ENCODE results near the gene HERC2.
"Not testable (repeated sequence)": the region's sequence is repeated elsewhere in the genome, so short reads cannot be mapped to it uniquely, and the experiment has no call there.

HERC2 gene

DNA sequence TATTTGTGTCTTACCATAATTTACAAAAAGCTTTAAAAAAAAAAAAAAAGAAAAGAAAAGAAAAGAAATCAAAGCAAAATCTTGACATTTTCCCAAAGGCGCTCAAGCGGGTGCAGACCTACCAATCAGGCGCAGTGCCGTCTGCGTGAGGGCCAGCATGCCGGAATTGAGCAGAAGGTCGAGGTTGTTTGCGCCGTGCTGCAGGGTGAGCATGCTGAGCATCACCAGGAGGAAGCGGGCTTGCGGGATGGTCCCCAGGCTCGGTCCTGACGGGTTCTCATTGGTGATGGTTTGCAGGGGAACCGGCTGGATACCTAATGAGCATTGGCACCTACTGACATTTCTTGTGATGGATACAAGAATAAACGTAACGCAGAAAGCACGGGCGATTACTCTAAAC, 93.9 kb downstream of the HERC2 start:
- Histone ChIP-seq H2AFZ (ENCODE audit: low read depth) (no peak overlapping the region), H3K27me3 (ENCODE audit: insufficient read depth, low read depth) (no peaks in the 10 kb centered on the region), H3K4me2 (no peak overlapping the region), H3K27ac (no peak overlapping the region), H3K9ac (no peak overlapping the region), H3K36me3 (ENCODE audit: insufficient read depth) (no peaks in the 10 kb centered on the region), H3K4me3 (IDR thresholded peaks at IDR 0.05; ENCODE audit: insufficient read depth, low read depth, low read length) (no peak overlapping the region), H3K79me2 (ENCODE audit: insufficient read depth, low read depth) (no peaks in the 10 kb centered on the region), H3K4me1 (ENCODE audit: low read depth, poor library complexity, severe bottlenecking) (no peaks in the 10 kb centered on the region), H4K20me1 (ENCODE audit: insufficient read depth) (no peaks in the 10 kb centered on the region)
- TF ChIP-seq, protein P1, sequence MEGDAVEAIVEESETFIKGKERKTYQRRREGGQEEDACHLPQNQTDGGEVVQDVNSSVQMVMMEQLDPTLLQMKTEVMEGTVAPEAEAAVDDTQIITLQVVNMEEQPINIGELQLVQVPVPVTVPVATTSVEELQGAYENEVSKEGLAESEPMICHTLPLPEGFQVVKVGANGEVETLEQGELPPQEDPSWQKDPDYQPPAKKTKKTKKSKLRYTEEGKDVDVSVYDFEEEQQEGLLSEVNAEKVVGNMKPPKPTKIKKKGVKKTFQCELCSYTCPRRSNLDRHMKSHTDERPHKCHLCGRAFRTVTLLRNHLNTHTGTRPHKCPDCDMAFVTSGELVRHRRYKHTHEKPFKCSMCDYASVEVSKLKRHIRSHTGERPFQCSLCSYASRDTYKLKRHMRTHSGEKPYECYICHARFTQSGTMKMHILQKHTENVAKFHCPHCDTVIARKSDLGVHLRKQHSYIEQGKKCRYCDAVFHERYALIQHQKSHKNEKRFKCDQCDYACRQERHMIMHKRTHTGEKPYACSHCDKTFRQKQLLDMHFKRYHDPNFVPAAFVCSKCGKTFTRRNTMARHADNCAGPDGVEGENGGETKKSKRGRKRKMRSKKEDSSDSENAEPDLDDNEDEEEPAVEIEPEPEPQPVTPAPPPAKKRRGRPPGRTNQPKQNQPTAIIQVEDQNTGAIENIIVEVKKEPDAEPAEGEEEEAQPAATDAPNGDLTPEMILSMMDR (conservative IDR thresholded peaks at IDR 0.05; ENCODE audit: low read depth, low read length): no peak

DNA sequence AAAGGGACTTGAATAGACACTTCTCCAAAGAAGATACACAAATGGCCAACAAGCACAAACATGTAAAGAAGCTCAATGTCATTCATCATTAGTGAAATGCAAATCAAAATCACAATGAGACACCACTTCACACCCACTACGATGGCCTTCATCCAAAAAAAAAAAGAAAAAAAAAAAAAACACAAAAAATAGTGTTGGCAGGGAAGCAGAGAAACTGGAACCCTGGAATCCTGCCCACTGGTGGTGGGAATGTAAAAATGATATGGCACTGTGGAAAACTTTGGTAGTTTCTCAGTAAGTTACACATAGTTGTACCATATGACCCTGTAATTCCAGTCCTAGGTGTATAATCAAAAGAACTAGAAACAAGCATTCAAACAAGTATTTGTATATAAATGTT, 94.7 kb downstream of the HERC2 start:
- TF ChIP-seq, protein P1 (conservative IDR thresholded peaks at IDR 0.05; ENCODE audit: low read depth, low read length): peak; percentile 32; the same call in 1 of the 2 replicates
- not testable (repeated sequence) for H4K20me1 ChIP-seq (ENCODE audit: insufficient read depth); H3K27ac ChIP-seq; H3K4me1 ChIP-seq (ENCODE audit: low read depth, poor library complexity, severe bottlenecking); H3K27me3 ChIP-seq (ENCODE audit: insufficient read depth, low read depth); H3K36me3 ChIP-seq (ENCODE audit: insufficient read depth); H3K4me2 ChIP-seq; H3K4me3 ChIP-seq (IDR thresholded peaks at IDR 0.05; ENCODE audit: insufficient read depth, low read depth, low read length); H3K79me2 ChIP-seq (ENCODE audit: insufficient read depth, low read depth); H3K9ac ChIP-seq; H2AFZ ChIP-seq (ENCODE audit: low read depth)

DNA sequence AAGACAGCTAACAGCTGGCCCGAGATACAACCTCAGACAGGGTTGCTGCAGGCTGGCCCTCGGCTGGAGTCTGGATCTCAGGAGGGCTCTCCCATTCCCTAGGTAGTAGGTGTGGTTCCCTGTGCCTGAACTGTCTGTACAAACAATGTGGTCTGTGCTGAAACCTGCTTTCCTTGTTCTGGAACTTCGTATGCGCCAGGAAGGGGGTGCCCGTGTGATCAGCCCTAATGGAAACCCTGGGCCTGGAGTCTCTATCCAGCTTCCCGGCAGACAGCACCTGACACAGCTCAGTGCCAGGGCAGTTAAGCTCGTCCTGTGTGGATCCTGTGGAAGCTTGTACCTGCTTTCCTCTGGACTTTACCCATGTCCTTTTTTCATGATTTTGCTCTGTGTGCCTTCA, 99.4 kb downstream of the HERC2 start:
- H3K4me2 ChIP-seq; H3K9ac ChIP-seq; H3K79me2 ChIP-seq (ENCODE audit: insufficient read depth, low read depth); H3K27me3 ChIP-seq (ENCODE audit: insufficient read depth, low read depth); H3K4me3 ChIP-seq (IDR thresholded peaks at IDR 0.05; ENCODE audit: insufficient read depth, low read depth, low read length); H2AFZ ChIP-seq (ENCODE audit: low read depth); H3K36me3 ChIP-seq (ENCODE audit: insufficient read depth); H3K27ac ChIP-seq; H4K20me1 ChIP-seq (ENCODE audit: insufficient read depth); H3K4me1 ChIP-seq (ENCODE audit: low read depth, poor library complexity, severe bottlenecking): not testable (repeated sequence)

DNA sequence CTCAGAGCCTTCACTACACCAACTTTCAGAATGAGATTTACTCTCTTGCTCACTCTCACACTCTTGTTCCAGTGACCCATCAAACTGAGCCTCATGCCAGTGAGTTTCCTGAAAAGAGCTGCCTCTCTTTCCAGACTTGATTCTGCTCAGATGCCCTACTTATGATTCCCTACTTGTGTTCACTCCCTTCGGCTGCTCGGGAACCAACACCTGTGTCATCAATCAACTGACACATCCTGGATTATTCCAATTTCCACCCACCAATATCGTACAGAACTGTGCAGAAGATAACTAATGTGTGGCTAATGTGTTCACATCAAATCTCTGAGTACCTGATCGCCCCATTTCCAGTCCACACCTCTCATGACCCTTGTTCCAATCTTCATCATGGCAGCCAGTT, 100.3 kb downstream of the HERC2 start:
- not testable (repeated sequence) for H3K27me3 ChIP-seq (ENCODE audit: insufficient read depth, low read depth); H3K4me3 ChIP-seq (IDR thresholded peaks at IDR 0.05; ENCODE audit: insufficient read depth, low read depth, low read length); H2AFZ ChIP-seq (ENCODE audit: low read depth); H3K79me2 ChIP-seq (ENCODE audit: insufficient read depth, low read depth); H3K4me1 ChIP-seq (ENCODE audit: low read depth, poor library complexity, severe bottlenecking); H4K20me1 ChIP-seq (ENCODE audit: insufficient read depth); H3K4me2 ChIP-seq; H3K27ac ChIP-seq; H3K9ac ChIP-seq; H3K36me3 ChIP-seq (ENCODE audit: insufficient read depth)

DNA sequence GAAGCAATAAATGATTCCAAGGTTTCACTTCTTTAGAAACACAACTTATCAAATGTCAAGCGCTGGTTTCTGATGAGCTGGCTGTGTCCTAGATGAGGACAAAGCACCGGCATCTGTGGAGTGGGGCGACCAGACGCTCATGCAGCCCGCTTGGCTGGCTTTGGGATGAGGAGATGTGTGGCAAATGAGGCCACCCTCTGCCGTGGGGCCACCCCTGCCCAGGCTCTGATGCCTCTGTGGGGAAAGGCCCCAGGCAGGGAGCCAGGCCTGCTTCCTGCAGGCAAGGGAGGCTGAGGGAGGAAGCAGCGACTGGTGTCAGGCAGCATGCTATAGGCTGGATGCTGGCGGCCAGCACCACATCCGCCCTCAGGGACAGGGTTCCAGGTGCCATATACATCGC, 102.9 kb downstream of the HERC2 start:
- H3K4me1 ChIP-seq (ENCODE audit: low read depth, poor library complexity, severe bottlenecking): no peaks in the 10 kb centered on the region
- H3K27me3 ChIP-seq (ENCODE audit: insufficient read depth, low read depth): no peaks in the 10 kb centered on the region
- no peak overlapping the region for H3K9ac ChIP-seq
- no peak overlapping the region for H3K4me3 ChIP-seq (IDR thresholded peaks at IDR 0.05; ENCODE audit: insufficient read depth, low read depth, low read length)
- no peaks in the 10 kb centered on the region for H4K20me1 ChIP-seq (ENCODE audit: insufficient read depth)
- H3K79me2 ChIP-seq (ENCODE audit: insufficient read depth, low read depth): no peaks in the 10 kb centered on the region
- H2AFZ ChIP-seq (ENCODE audit: low read depth): no peak overlapping the region
- H3K27ac ChIP-seq: no peak overlapping the region
- H3K4me2 ChIP-seq: no peak overlapping the region
- H3K36me3 ChIP-seq (ENCODE audit: insufficient read depth): no peaks in the 10 kb centered on the region
- TF ChIP-seq, protein P1 (conservative IDR thresholded peaks at IDR 0.05; ENCODE audit: low read depth, low read length): no peak

DNA sequence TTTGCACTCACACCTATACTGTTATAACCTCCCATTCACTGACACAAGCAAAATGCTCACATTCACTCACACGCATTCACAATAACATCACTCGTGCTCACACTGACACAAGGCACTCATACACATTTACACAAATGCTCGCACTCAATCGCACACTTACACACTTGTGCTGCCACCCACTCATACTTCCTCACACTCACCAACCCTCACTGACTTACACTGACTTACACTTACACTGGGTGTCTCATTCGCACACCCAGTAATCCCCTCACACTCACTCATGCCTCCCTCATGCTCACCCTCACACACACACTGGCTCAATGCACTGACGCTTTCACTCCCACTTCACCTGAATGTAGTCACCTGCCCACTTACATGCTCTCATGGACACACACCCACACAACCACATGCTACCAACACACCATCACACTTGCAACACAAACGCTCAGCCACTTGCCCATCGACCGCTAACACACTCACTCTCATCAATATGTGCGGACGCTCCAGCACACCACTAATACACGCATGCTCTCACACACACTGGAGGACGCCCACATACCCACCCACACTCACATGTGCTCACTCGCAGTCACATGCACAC, 104.9 kb downstream of the HERC2 start:
- H3K9ac ChIP-seq; H3K4me3 ChIP-seq (IDR thresholded peaks at IDR 0.05; ENCODE audit: insufficient read depth, low read depth, low read length); H3K27me3 ChIP-seq (ENCODE audit: insufficient read depth, low read depth); H4K20me1 ChIP-seq (ENCODE audit: insufficient read depth); H2AFZ ChIP-seq (ENCODE audit: low read depth); H3K4me1 ChIP-seq (ENCODE audit: low read depth, poor library complexity, severe bottlenecking); H3K4me2 ChIP-seq; H3K36me3 ChIP-seq (ENCODE audit: insufficient read depth); H3K79me2 ChIP-seq (ENCODE audit: insufficient read depth, low read depth); H3K27ac ChIP-seq: not testable (repeated sequence)

DNA sequence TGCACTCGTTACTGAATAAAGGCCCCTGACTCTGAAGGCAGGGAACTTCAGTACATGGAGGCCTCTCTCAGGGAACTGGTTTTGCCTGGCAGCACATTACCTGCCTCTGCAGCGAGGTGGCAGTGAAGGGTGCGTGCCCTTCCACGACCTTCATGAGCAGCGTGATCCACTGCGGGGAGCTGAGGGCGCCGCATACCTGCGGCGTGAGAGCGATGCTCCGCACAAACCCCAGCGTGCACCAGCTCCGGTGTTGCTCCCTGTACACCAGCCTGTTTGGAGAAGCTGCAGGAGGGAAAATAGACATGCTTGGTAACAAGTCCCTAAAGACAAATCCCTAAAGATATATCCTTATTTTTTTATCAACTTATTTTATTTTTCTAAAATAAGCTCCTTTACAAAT, 106.5 kb downstream of the HERC2 start:
- not testable (repeated sequence) for H3K36me3 ChIP-seq (ENCODE audit: insufficient read depth); H3K4me1 ChIP-seq (ENCODE audit: low read depth, poor library complexity, severe bottlenecking); H3K27ac ChIP-seq; H2AFZ ChIP-seq (ENCODE audit: low read depth); H4K20me1 ChIP-seq (ENCODE audit: insufficient read depth); H3K4me3 ChIP-seq (IDR thresholded peaks at IDR 0.05; ENCODE audit: insufficient read depth, low read depth, low read length); H3K27me3 ChIP-seq (ENCODE audit: insufficient read depth, low read depth); H3K4me2 ChIP-seq; H3K79me2 ChIP-seq (ENCODE audit: insufficient read depth, low read depth); H3K9ac ChIP-seq

DNA sequence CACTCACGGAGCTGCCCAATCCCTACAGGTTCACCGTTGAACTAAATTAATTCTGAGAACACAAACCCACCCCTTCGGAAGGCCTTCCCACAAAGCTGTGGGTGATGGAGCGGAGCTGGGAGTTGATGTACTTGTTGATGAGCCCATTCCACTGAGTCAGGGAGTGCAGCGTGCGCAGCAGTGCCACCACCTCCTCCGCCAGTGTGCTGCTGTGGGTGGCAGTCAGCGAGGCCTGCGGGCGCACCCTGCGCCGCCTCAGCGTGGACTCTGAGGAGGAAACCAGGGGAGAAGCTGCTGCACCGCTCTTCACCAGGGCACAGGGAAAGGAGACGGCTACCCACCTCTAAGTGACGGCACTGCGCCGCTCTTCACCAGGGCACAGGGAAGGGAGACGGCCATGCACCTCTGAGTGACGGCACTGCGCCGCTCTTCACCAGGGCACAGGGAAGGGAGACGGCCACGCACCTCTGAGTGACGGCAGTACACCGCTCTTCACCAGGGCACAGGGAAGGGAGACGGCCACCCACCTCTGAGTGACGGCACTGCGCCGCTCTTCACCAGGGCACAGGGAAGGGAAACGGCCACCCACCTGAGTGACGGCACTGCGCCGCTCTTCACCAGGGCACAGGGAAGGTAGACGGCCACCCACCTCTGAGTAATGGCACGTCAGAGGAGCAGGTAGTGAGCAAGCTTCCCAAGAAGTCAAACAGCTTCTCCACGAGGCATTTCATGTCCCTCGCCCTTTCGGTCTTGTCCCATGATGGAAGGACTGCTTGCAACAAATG, 107.8 kb downstream of the HERC2 start:
- not testable (repeated sequence) for H3K27me3 ChIP-seq (ENCODE audit: insufficient read depth, low read depth); H3K4me2 ChIP-seq; H3K79me2 ChIP-seq (ENCODE audit: insufficient read depth, low read depth); H3K4me1 ChIP-seq (ENCODE audit: low read depth, poor library complexity, severe bottlenecking); H3K36me3 ChIP-seq (ENCODE audit: insufficient read depth); H3K9ac ChIP-seq; H3K27ac ChIP-seq; H4K20me1 ChIP-seq (ENCODE audit: insufficient read depth); H2AFZ ChIP-seq (ENCODE audit: low read depth); H3K4me3 ChIP-seq (IDR thresholded peaks at IDR 0.05; ENCODE audit: insufficient read depth, low read depth, low read length)

Measured in KMS-11 (cell line).